ENCODE results near the gene KIAA1328. TPM values are rescaled to one million over a fixed set of nuclear protein-coding genes. Genes with fewer than 3 reads are reported as not detected.

KIAA1328 gene
- total and polyA plus RNA-seq, 9 of the 15 experiments (the other 6 are each of a cell fraction or from before 2014, with no cell fraction given), result 4.0 to 8.6 (median 7.4) TPM

DNA sequence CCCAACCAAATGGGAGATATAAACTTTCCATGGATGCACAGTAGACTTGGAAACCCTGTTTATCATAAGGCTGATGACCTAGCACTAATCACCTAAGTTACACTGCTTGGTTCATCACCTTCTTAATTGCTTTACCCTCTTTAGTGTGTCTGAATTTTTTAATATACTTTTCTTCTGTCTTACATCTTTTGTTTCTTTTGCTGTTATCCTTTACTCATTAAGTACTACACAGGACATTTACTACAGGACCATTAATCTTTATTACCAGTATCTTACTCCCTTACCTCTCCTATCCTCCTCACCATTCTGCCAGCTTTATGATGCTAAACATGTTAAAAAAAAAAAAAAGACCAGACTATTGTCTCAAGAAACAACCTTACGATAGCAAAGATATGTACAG is 333.6 kb downstream of the KIAA1328 start:
- no peak for FAIRE-seq
- Histone ChIP-seq H3K27ac (ENCODE audit: extremely low read depth, low read depth, low read length) (no peak overlapping the region), H3K4me3 (no peak overlapping the region), H3K9ac (ENCODE audit: insufficient read depth in 1 of 2, low read depth in 2 of 2, low read length in 2 of 2) (no peak overlapping the region), H3K79me2 (ENCODE audit: control insufficient read depth, insufficient read depth, low read length) (no peaks in the 10 kb centered on the region), H4K20me1 (replicated peaks; ENCODE audit: control insufficient read depth, insufficient read depth, low read length) (no peaks in the 10 kb centered on the region), H3K4me2 (ENCODE audit: insufficient read depth, low read length) (no peak overlapping the region), H3K9me1 (ENCODE audit: control insufficient read depth, insufficient read depth, low read length) (no peaks in the 10 kb centered on the region), H3K36me3 (ENCODE audit: control insufficient read depth, insufficient read depth, low read length) (no peaks in the 10 kb centered on the region), H3K9me3 (replicated peaks; ENCODE audit: control insufficient read depth, insufficient read depth, low read depth, low read length) (no peaks in the 10 kb centered on the region), H3K4me1 (replicated peaks in 1 of 2; ENCODE audit: control insufficient read depth in 2 of 2, insufficient read depth in 2 of 2, low read length in 2 of 2) (no peaks in the 10 kb centered on the region), H3K27me3 (ENCODE audit: control insufficient read depth in 2 of 2, insufficient read depth in 2 of 2, low read length in 2 of 2) (no peaks in the 10 kb centered on the region), H2AFZ (ENCODE audit: low read depth, low read length) (no peak overlapping the region)
- POLR2A ChIA-PET, result no interaction called here
- no peak for DNase-seq (ENCODE audit: extremely low read depth in 1 of 4, low spot score in 3 of 4)
- intact Hi-C loops (cut with micrococcal nuclease), result no loop called here
- no peak for TF ChIP-seq NFRKB (IDR thresholded peaks at IDR 0.05; ENCODE audit: low read depth)
- no peak for TF ChIP-seq ZNF507 (tag; conservative IDR thresholded peaks at IDR 0.05)
- TF ChIP-seq ZNF583 (CRISPR knock-in tag; IDR thresholded peaks at IDR 0.05), result no peak
- TF ChIP-seq ZNF445 (CRISPR knock-in tag; IDR thresholded peaks at IDR 0.05; ENCODE audit: low read depth), result no peak
- TF ChIP-seq, protein P1, sequence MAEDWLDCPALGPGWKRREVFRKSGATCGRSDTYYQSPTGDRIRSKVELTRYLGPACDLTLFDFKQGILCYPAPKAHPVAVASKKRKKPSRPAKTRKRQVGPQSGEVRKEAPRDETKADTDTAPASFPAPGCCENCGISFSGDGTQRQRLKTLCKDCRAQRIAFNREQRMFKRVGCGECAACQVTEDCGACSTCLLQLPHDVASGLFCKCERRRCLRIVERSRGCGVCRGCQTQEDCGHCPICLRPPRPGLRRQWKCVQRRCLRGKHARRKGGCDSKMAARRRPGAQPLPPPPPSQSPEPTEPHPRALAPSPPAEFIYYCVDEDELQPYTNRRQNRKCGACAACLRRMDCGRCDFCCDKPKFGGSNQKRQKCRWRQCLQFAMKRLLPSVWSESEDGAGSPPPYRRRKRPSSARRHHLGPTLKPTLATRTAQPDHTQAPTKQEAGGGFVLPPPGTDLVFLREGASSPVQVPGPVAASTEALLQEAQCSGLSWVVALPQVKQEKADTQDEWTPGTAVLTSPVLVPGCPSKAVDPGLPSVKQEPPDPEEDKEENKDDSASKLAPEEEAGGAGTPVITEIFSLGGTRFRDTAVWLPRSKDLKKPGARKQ (CRISPR knock-in tag; IDR thresholded peaks at IDR 0.05), result no peak
- no TSS peak for BruUV-seq (replicated peaks)
- ATAC-seq, result no peak
- in situ Hi-C loops (cut with MboI), result no loop called here
- CTCF ChIA-PET (ENCODE audit: low intra/inter-chr PET ratio), result no interaction called here
- WGBS (ENCODE audit: insufficient coverage, low coverage, missing lambda C conversion rate), result 0% methylated on average over 1 of the region's 1 CpG

DNA sequence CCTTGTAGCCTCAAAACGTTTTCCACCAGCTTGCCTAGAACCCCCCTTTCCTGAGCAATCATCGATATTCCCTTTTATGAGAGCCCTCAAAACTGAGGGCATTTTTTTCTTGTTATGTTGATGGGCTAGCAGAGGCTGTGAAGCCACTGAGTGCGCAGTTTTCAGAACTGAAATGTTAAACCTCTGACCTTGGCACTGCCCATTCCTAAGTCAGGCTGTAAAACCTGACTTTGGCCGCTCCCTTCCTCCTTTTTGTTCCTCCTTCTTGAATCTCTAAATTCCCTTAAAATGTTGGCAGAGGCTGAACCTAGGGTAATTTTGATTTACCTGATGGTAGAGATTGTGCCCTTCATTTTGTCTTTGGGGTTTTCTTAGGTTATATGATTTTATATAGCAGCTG is 334.2 kb downstream of the KIAA1328 start:
- H3K36me3 ChIP-seq (ENCODE audit: control insufficient read depth, insufficient read depth, low read length), result no peaks in the 10 kb centered on the region
- ATAC-seq (no peak), FAIRE-seq (no peak), DNase-seq (ENCODE audit: extremely low read depth in 1 of 4, low spot score in 3 of 4) (no peak)
- no peak overlapping the region for H3K4me3 ChIP-seq
- H3K9me1 ChIP-seq (ENCODE audit: control insufficient read depth, insufficient read depth, low read length), result no peaks in the 10 kb centered on the region
- H4K20me1 ChIP-seq (replicated peaks; ENCODE audit: control insufficient read depth, insufficient read depth, low read length), result no peaks in the 10 kb centered on the region
- no peaks in the 10 kb centered on the region for H3K27me3 ChIP-seq (ENCODE audit: control insufficient read depth in 2 of 2, insufficient read depth in 2 of 2, low read length in 2 of 2)
- no peak overlapping the region for H3K4me2 ChIP-seq (ENCODE audit: insufficient read depth, low read length)
- H3K27ac ChIP-seq (ENCODE audit: extremely low read depth, low read depth, low read length), result no peak overlapping the region
- H3K9ac ChIP-seq (ENCODE audit: insufficient read depth in 1 of 2, low read depth in 2 of 2, low read length in 2 of 2), result no peak overlapping the region
- in situ Hi-C loops (cut with MboI) (no loop called here), intact Hi-C loops (cut with micrococcal nuclease) (no loop called here)
- no TSS peak for BruUV-seq (replicated peaks)
- POLR2A ChIA-PET, result no interaction called here
- CTCF ChIA-PET (ENCODE audit: low intra/inter-chr PET ratio), result no interaction called here
- WGBS (ENCODE audit: insufficient coverage, low coverage, missing lambda C conversion rate), result 0% methylated on average over 4 of the region's 4 CpGs
- H3K4me1 ChIP-seq (replicated peaks in 1 of 2; ENCODE audit: control insufficient read depth in 2 of 2, insufficient read depth in 2 of 2, low read length in 2 of 2), result no peaks in the 10 kb centered on the region
- no peak overlapping the region for H2AFZ ChIP-seq (ENCODE audit: low read depth, low read length)
- H3K79me2 ChIP-seq (ENCODE audit: control insufficient read depth, insufficient read depth, low read length), result no peaks in the 10 kb centered on the region
- no peaks in the 10 kb centered on the region for H3K9me3 ChIP-seq (replicated peaks; ENCODE audit: control insufficient read depth, insufficient read depth, low read depth, low read length)
- TF ChIP-seq BRF1 (IDR thresholded peaks at IDR 0.05; ENCODE audit: borderline replicate concordance, extremely low read depth, insufficient read length), result no peak
- TF ChIP-seq ZNF785 (CRISPR knock-in tag; IDR thresholded peaks at IDR 0.05), result no peak
- TF ChIP-seq, protein P2, sequence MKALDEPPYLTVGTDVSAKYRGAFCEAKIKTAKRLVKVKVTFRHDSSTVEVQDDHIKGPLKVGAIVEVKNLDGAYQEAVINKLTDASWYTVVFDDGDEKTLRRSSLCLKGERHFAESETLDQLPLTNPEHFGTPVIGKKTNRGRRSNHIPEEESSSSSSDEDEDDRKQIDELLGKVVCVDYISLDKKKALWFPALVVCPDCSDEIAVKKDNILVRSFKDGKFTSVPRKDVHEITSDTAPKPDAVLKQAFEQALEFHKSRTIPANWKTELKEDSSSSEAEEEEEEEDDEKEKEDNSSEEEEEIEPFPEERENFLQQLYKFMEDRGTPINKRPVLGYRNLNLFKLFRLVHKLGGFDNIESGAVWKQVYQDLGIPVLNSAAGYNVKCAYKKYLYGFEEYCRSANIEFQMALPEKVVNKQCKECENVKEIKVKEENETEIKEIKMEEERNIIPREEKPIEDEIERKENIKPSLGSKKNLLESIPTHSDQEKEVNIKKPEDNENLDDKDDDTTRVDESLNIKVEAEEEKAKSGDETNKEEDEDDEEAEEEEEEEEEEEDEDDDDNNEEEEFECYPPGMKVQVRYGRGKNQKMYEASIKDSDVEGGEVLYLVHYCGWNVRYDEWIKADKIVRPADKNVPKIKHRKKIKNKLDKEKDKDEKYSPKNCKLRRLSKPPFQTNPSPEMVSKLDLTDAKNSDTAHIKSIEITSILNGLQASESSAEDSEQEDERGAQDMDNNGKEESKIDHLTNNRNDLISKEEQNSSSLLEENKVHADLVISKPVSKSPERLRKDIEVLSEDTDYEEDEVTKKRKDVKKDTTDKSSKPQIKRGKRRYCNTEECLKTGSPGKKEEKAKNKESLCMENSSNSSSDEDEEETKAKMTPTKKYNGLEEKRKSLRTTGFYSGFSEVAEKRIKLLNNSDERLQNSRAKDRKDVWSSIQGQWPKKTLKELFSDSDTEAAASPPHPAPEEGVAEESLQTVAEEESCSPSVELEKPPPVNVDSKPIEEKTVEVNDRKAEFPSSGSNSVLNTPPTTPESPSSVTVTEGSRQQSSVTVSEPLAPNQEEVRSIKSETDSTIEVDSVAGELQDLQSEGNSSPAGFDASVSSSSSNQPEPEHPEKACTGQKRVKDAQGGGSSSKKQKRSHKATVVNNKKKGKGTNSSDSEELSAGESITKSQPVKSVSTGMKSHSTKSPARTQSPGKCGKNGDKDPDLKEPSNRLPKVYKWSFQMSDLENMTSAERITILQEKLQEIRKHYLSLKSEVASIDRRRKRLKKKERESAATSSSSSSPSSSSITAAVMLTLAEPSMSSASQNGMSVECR (CRISPR knock-in tag; IDR thresholded peaks at IDR 0.05), result no peak
- TF ChIP-seq, protein P3, sequence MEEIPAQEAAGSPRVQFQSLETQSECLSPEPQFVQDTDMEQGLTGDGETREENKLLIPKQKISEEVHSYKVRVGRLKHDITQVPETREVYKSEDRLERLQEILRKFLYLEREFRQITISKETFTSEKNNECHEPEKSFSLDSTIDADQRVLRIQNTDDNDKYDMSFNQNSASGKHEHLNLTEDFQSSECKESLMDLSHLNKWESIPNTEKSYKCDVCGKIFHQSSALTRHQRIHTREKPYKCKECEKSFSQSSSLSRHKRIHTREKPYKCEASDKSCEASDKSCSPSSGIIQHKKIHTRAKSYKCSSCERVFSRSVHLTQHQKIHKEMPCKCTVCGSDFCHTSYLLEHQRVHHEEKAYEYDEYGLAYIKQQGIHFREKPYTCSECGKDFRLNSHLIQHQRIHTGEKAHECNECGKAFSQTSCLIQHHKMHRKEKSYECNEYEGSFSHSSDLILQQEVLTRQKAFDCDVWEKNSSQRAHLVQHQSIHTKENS (CRISPR knock-in tag; IDR thresholded peaks at IDR 0.05), result no peak
- TF ChIP-seq EWSR1 (IDR thresholded peaks at IDR 0.05; ENCODE audit: borderline replicate concordance, low read depth, partially characterized antibody), result no peak

Measured in K562 (cell line).